ENCODE results near the gene PIP4K2A.
A peak's percentile ranks its signal among the peaks of the same experiment; 100 is the strongest.

The PIP4K2A gene

GRCh38 chr10:22681301-22681700 lies 33.1 kb downstream of the PIP4K2A start:
- no peak overlapping the region for H3K27ac ChIP-seq (ENCODE audit: low read depth, low read length)
- H3K4me1 ChIP-seq (ENCODE audit: control insufficient read depth, insufficient read depth, low read length): peaks cover 58% of the 10 kb centered on the region
- no peaks in the 10 kb centered on the region for H3K9me3 ChIP-seq (ENCODE audit: control insufficient read depth, insufficient read depth, low read length)

GRCh38 chr10:22679608-22680007 lies 34.8 kb downstream of the PIP4K2A start:
- Histone ChIP-seq H3K9me3 (ENCODE audit: control insufficient read depth, insufficient read depth, low read length) (no peaks in the 10 kb centered on the region), H3K4me1 (ENCODE audit: control insufficient read depth, insufficient read depth, low read length) (peaks cover 53% of the 10 kb centered on the region), H3K9ac (ENCODE audit: low read depth, low read length) (no peak overlapping the region), H3K4me3 (ENCODE audit: low read depth, low read length) (no peak overlapping the region), H3K27ac (ENCODE audit: low read depth, low read length) (no peak overlapping the region), H3K27me3 (ENCODE audit: control insufficient read depth, insufficient read depth, low read length) (no peaks in the 10 kb centered on the region), H3K36me3 (ENCODE audit: control insufficient read depth, insufficient read depth, low read length) (no peaks in the 10 kb centered on the region)

More at GRCh38 chr10:22681301-22681700, 33.1 kb downstream of the PIP4K2A start:
- Histone ChIP-seq H3K9ac (ENCODE audit: low read depth, low read length) (no peak overlapping the region), H3K4me3 (ENCODE audit: low read depth, low read length) (no peak overlapping the region), H3K27me3 (ENCODE audit: control insufficient read depth, insufficient read depth, low read length) (no peaks in the 10 kb centered on the region), H3K36me3 (ENCODE audit: control insufficient read depth, insufficient read depth, low read length) (no peaks in the 10 kb centered on the region)

- H3K27ac ChIP-seq (ENCODE audit: low read depth, low read length): no peak overlapping the region
- H3K9me3 ChIP-seq (ENCODE audit: control insufficient read depth, insufficient read depth, low read length): no peaks in the 10 kb centered on the region
- H3K4me1 ChIP-seq (ENCODE audit: control insufficient read depth, insufficient read depth, low read length): peaks cover 54% of the 10 kb centered on the region
- no peak overlapping the region for H3K4me3 ChIP-seq (ENCODE audit: low read depth, low read length)
- H3K36me3 ChIP-seq (ENCODE audit: control insufficient read depth, insufficient read depth, low read length): no peaks in the 10 kb centered on the region
- no peaks in the 10 kb centered on the region for H3K27me3 ChIP-seq (ENCODE audit: control insufficient read depth, insufficient read depth, low read length)
- H3K9ac ChIP-seq (ENCODE audit: low read depth, low read length): no peak overlapping the region
Measured at GRCh38 chr10:22677333-22677732, 37.0 kb downstream of the PIP4K2A start.

- Histone ChIP-seq H3K4me3 (ENCODE audit: low read depth, low read length) (no peak overlapping the region), H3K9me3 (ENCODE audit: control insufficient read depth, insufficient read depth, low read length) (no peaks in the 10 kb centered on the region), H3K36me3 (ENCODE audit: control insufficient read depth, insufficient read depth, low read length) (no peaks in the 10 kb centered on the region), H3K27me3 (ENCODE audit: control insufficient read depth, insufficient read depth, low read length) (no peaks in the 10 kb centered on the region), H3K27ac (ENCODE audit: low read depth, low read length) (no peak overlapping the region), H3K4me1 (ENCODE audit: control insufficient read depth, insufficient read depth, low read length) (peaks cover 59% of the 10 kb centered on the region), H3K9ac (ENCODE audit: low read depth, low read length) (no peak overlapping the region)
Measured at GRCh38 chr10:22676435-22676834, 37.9 kb downstream of the PIP4K2A start.

GRCh38 chr10:22674573-22674930 lies 39.8 kb downstream of the PIP4K2A start:
- no peak overlapping the region for H3K27ac ChIP-seq (ENCODE audit: low read depth, low read length)
- H3K27me3 ChIP-seq (ENCODE audit: control insufficient read depth, insufficient read depth, low read length): no peaks in the 10 kb centered on the region
- H3K4me1 ChIP-seq (ENCODE audit: control insufficient read depth, insufficient read depth, low read length): peaks cover 50% of the 10 kb centered on the region
- H3K36me3 ChIP-seq (ENCODE audit: control insufficient read depth, insufficient read depth, low read length): no peaks in the 10 kb centered on the region
- no peaks in the 10 kb centered on the region for H3K9me3 ChIP-seq (ENCODE audit: control insufficient read depth, insufficient read depth, low read length)
- H3K4me3 ChIP-seq (ENCODE audit: low read depth, low read length): no peak overlapping the region
- no peak overlapping the region for H3K9ac ChIP-seq (ENCODE audit: low read depth, low read length)

- Histone ChIP-seq H3K27ac (ENCODE audit: low read depth, low read length) (no peak overlapping the region), H3K4me1 (ENCODE audit: control insufficient read depth, insufficient read depth, low read length) (peaks cover 53% of the 10 kb centered on the region), H3K27me3 (ENCODE audit: control insufficient read depth, insufficient read depth, low read length) (no peaks in the 10 kb centered on the region), H3K36me3 (ENCODE audit: control insufficient read depth, insufficient read depth, low read length) (no peaks in the 10 kb centered on the region), H3K9me3 (ENCODE audit: control insufficient read depth, insufficient read depth, low read length) (no peaks in the 10 kb centered on the region), H3K4me3 (ENCODE audit: low read depth, low read length) (no peak overlapping the region), H3K9ac (ENCODE audit: low read depth, low read length) (no peak overlapping the region)
Measured at GRCh38 chr10:22673785-22674572, 40.4 kb downstream of the PIP4K2A start.

- no peak overlapping the region for H3K9ac ChIP-seq (ENCODE audit: low read depth, low read length)
- peaks cover 59% of the 10 kb centered on the region for H3K4me1 ChIP-seq (ENCODE audit: control insufficient read depth, insufficient read depth, low read length)
- H3K27me3 ChIP-seq (ENCODE audit: control insufficient read depth, insufficient read depth, low read length): no peaks in the 10 kb centered on the region
- H3K9me3 ChIP-seq (ENCODE audit: control insufficient read depth, insufficient read depth, low read length): no peaks in the 10 kb centered on the region
- H3K36me3 ChIP-seq (ENCODE audit: control insufficient read depth, insufficient read depth, low read length): no peaks in the 10 kb centered on the region
- no peak overlapping the region for H3K27ac ChIP-seq (ENCODE audit: low read depth, low read length)
- H3K4me3 ChIP-seq (ENCODE audit: low read depth, low read length): no peak overlapping the region
Measured at GRCh38 chr10:22673091-22673392, 41.3 kb downstream of the PIP4K2A start.

- Histone ChIP-seq H3K27me3 (ENCODE audit: control insufficient read depth, insufficient read depth, low read length) (no peaks in the 10 kb centered on the region), H3K36me3 (ENCODE audit: control insufficient read depth, insufficient read depth, low read length) (no peaks in the 10 kb centered on the region), H3K4me1 (ENCODE audit: control insufficient read depth, insufficient read depth, low read length) (peaks cover 57% of the 10 kb centered on the region), H3K9ac (ENCODE audit: low read depth, low read length) (no peak overlapping the region), H3K27ac (ENCODE audit: low read depth, low read length) (peak overlapping the region; percentile 22), H3K4me3 (ENCODE audit: low read depth, low read length) (no peak overlapping the region), H3K9me3 (ENCODE audit: control insufficient read depth, insufficient read depth, low read length) (no peaks in the 10 kb centered on the region)
Measured at GRCh38 chr10:22672319-22673090, 41.9 kb downstream of the PIP4K2A start.

- H3K36me3 ChIP-seq (ENCODE audit: control insufficient read depth, insufficient read depth, low read length): no peaks in the 10 kb centered on the region
- H3K27me3 ChIP-seq (ENCODE audit: control insufficient read depth, insufficient read depth, low read length): no peaks in the 10 kb centered on the region
- H3K4me3 ChIP-seq (ENCODE audit: low read depth, low read length): no peak overlapping the region
- H3K9ac ChIP-seq (ENCODE audit: low read depth, low read length): no peak overlapping the region
- peaks cover 68% of the 10 kb centered on the region for H3K4me1 ChIP-seq (ENCODE audit: control insufficient read depth, insufficient read depth, low read length)
- H3K27ac ChIP-seq (ENCODE audit: low read depth, low read length): no peak overlapping the region
- no peaks in the 10 kb centered on the region for H3K9me3 ChIP-seq (ENCODE audit: control insufficient read depth, insufficient read depth, low read length)
Measured at GRCh38 chr10:22670788-22671187, 43.6 kb downstream of the PIP4K2A start.

- Histone ChIP-seq H3K27me3 (ENCODE audit: control insufficient read depth, insufficient read depth, low read length) (no peaks in the 10 kb centered on the region), H3K9ac (ENCODE audit: low read depth, low read length) (no peak overlapping the region), H3K36me3 (ENCODE audit: control insufficient read depth, insufficient read depth, low read length) (no peaks in the 10 kb centered on the region), H3K27ac (ENCODE audit: low read depth, low read length) (no peak overlapping the region), H3K4me3 (ENCODE audit: low read depth, low read length) (no peak overlapping the region), H3K4me1 (ENCODE audit: control insufficient read depth, insufficient read depth, low read length) (peaks cover 65% of the 10 kb centered on the region), H3K9me3 (ENCODE audit: control insufficient read depth, insufficient read depth, low read length) (no peaks in the 10 kb centered on the region)
Measured at GRCh38 chr10:22669163-22669711, 45.1 kb downstream of the PIP4K2A start.

- no peaks in the 10 kb centered on the region for H3K36me3 ChIP-seq (ENCODE audit: control insufficient read depth, insufficient read depth, low read length)
- H3K9me3 ChIP-seq (ENCODE audit: control insufficient read depth, insufficient read depth, low read length): no peaks in the 10 kb centered on the region
- H3K4me1 ChIP-seq (ENCODE audit: control insufficient read depth, insufficient read depth, low read length): peaks cover 55% of the 10 kb centered on the region
- no peaks in the 10 kb centered on the region for H3K27me3 ChIP-seq (ENCODE audit: control insufficient read depth, insufficient read depth, low read length)
- H3K9ac ChIP-seq (ENCODE audit: low read depth, low read length): no peak overlapping the region
- no peak overlapping the region for H3K27ac ChIP-seq (ENCODE audit: low read depth, low read length)
- H3K4me3 ChIP-seq (ENCODE audit: low read depth, low read length): no peak overlapping the region
Measured at GRCh38 chr10:22667093-22667480, 47.3 kb downstream of the PIP4K2A start.

All from HUES48 (cell line).